GM18873 (cell line): ENCODE data around the gene LRRC3.

ENCODE experiments used
- ATAC-seq: cut with Tn5 transposase; IDR thresholded peaks from one replicate; pipeline ENCODE4 v1.9.1; 2021; ENCODE audit warnings: mild to moderate bottlenecking, moderate library complexity, moderate number of reproducible peaks; ENCODE audit not compliant: unreplicated experiment, low FRiP score

Gene LRRC3

GRCh38 chr21:44437696-44438431 lies 17.4 kb upstream of the LRRC3 start:
- ATAC-seq = no peak

- no peak for ATAC-seq
Observed at GRCh38 chr21:44438531-44439210, 16.6 kb upstream of the LRRC3 start.

DNA sequence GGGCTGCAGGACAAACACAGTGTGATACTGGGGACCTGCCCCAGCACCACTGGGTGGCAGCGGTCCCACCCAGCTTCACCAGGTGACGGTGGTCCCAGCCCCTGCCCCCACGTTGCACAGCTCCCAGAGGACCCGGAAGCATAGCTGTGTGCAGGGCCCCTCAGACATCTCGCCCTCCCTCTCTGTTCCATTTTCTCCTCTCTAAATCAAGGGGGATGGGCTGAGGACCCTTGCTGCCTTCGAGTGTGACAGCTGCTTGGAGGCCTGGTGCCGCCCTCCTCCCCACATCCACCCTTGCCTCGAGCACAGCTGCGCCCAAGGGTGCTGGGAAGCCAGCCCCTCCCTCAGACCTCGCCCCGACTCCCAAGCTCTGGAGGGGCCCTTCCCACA lies 16.1 kb upstream of the LRRC3 start:
- ATAC-seq = no peak

- ATAC-seq = no peak
Observed at GRCh38 chr21:44440241-44441040, 14.9 kb upstream of the LRRC3 start.

DNA sequence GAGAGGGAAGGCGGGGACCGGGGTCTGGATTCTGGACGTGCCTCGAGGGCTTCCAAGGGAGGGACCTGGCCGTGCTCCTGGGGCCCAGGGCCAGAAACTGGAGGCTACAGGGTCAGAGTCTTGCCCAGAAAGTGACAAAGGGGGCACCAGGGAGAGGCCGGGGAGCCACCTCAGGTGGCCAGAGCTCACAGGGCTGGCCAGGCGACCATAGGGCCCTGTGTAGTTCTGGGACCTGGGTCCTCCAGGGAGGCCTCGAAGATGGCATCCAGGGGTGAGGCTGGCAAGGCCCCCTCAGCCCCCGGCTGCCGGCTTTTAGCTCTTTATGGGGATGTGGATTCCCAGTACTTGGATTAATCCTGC lies 14.3 kb upstream of the LRRC3 start:
- no peak for ATAC-seq

DNA sequence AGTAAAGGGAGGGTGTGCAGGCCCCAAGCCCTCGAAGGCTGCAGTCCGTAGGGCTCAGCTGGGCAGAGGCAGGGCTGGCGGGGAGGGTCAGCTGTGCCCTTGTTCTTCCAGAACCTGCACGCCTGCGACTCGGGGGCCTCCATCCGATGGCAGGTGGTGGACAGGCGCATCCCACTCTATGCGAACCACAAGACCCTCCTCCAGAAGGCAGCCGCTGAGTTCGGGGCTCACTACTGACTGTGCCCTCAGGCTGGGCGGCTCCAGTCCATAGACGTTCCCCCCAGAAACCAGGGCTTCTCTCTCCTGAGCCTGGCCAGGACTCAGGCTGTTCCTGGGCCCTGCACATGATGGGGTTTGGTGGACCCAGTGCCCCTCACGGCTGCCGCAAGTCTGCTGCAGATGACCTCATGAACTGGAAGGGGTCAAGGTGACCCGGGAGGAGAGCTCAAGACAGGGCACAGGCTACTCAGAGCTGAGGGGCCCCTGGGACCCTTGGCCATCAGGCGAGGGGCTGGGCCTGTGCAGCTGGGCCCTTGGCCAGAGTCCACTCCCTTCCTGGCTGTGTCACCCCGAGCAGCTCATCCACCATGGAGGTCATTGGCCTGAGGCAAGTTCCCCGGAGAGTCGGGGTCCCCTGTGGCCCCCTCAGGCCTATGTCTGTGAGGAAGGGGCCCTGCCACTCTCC lies 13.6 kb upstream of the LRRC3 start:
- no peak for ATAC-seq

DNA sequence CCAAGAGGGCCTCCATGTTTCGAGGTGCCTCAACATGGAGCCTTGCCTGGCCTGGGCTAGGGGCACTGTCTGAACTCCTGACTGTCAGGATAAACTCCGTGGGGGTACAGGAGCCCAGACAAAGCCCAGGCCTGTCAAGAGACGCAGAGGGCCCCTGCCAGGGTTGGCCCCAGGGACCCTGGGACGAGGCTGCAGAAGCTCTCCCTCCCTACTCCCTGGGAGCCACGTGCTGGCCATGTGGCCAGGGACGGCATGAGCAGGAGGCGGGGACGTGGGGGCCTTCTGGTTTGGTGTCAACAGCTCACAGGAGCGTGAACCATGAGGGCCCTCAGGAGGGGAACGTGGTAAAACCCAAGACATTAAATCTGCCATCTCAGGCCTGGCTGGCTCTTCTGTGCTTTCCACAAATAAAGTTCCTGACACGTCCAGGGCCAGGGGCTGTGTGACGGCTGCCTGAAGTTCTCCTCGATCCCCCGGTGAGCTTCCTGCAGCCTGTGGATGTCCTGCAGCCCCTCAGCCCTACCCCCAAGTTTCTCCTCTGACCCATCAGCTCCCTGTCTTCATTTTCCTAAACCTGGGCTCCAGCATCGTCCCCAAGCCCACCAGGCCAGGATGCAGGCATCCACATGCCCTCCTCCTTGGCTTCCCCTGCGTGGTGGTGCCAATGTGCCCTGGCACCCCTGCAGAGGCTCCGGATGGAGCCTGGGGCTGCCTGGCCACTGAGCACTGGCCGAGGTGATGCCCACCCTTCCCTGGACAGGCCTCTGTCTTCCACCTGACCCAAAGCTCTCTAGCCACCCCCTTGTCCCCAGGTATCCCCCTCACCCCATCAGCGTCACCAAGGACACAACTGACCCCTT lies 12.8 kb upstream of the LRRC3 start:
- ATAC-seq = no peak

GRCh38 chr21:44443291-44443890 lies 11.9 kb upstream of the LRRC3 start:
- no peak for ATAC-seq

DNA sequence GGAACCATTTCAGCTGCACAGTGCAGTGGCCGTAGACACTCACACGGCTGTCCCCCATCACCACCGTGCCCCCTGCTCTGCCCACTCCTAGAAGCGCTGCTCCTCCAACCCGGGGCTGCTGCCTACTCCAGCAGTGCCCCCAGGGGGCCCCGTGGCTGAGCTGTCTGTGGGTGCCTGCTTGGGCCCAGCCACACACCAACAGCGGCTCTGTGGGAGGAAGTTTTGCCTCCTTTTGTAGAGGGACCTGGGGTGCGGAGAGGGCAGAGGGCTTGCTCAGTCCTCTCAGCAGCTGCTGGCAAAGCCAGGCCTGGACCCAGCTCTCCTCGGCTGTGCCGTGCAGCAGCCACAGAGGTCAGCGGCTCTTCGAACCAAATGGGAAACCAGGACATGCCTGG lies 11.4 kb upstream of the LRRC3 start:
- ATAC-seq = no peak

GRCh38 chr21:44444286-44444931 lies 10.9 kb upstream of the LRRC3 start:
- ATAC-seq = no peak

DNA sequence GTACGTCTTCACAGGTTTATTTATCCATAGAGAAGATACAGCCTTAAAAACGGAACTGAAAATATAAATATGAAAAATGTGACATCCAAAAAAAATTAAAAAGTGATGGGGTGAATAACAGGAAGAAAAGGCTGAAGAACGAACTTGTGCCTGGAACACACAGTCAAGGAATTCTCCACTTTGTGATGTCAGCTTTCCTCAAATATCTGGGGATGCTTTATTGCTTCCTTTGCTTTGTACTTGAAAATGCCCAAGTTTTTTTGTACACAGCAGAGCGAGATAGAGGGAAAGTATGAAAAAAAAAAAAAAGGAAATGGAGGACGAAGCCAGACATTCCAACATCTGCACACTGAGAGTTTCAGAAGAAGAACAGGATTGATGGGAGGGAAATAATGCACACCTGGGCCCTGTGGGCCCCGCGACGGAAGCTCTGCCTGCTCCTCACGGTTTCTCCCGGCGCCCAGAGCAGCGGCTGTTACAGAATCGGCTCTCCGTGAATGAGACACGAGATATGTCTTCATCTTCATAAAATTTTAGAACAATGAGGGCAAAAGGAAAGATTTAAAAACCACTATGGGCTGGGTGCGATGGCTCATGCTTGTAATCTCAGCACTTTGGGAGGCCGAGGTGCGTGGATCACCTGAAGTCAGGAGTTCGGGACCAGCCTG lies 10.0 kb upstream of the LRRC3 start:
- ATAC-seq = no peak

DNA sequence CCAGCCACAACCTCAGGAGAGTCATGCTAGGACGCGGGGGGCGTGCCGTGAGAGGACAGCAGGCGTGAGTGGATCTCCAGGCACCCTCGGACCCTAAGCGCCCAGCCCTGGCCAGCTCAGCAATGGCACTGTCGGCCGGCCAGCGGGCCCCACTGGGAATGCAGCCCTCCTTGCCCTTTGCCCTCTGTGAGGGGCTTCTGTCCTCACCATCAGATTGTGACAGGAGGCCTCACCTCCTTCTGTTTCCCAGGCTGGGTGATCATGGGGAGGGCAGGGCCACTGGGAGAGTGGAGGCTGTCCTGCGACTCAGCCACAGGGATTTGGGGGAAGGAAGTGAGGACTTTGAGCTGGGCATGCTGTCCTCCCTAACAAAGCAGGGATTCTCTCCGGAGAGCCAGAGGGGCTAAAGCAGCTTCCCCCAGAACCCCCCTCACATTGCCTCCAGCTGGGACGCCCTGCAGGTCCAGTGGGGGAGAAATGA lies 6.6 kb upstream of the LRRC3 start:
- no peak for ATAC-seq

- no peak for ATAC-seq
Observed at GRCh38 chr21:44449473-44450363, 5.6 kb upstream of the LRRC3 start.

DNA sequence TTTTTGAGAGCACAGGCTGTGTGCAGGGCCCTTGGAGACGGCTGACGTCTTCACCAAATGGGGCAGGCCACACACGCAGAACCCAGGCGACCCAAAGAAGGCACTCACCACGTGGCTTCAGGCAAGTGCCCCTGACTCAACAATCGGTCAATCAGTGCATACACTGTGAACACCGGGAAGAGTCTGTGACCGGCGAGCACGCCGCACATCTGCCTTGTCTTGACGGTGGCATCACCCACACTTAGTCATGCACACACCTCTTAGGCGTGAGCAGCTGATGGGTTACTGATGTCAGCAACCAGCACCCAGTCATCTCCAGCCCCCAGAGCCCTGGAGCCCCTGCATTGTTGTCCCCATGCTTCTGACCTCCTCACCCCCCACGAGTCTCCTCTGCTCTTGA lies 4.9 kb upstream of the LRRC3 start:
- no peak for ATAC-seq

GRCh38 chr21:44450999-44451398 lies 4.3 kb upstream of the LRRC3 start:
- no peak for ATAC-seq

DNA sequence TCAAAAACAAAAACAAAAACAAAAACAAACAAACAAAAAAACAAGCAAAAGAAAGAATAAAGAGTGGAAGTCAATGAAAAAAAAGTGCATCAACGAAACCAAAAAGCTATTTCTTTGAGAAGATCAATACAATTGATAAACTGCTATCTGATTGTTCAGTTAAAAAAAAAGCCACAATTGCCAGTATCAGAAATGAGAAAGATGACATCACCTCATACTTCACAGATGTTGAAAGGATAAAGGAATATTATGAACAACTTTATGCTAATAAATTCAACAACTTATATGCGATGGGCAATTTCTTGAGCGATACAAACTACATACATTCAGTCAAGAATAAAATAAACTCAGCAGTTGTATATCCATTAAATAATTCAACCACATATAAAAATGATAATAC lies 2.2 kb upstream of the LRRC3 start:
- no peak for ATAC-seq

GRCh38 chr21:44454058-44454457 lies 1.3 kb upstream of the LRRC3 start:
- no peak for ATAC-seq
